ENCODE results near the gene MARK4. TPM values are rescaled to one million over a fixed set of nuclear protein-coding genes. Genes with fewer than 3 reads are reported as not detected.

The MARK4 gene
- polyA plus RNA-seq, 1 donor (not counting 4 experiments of a cell fraction or from before 2014, with no cell fraction given): 19.7 TPM

DNA sequence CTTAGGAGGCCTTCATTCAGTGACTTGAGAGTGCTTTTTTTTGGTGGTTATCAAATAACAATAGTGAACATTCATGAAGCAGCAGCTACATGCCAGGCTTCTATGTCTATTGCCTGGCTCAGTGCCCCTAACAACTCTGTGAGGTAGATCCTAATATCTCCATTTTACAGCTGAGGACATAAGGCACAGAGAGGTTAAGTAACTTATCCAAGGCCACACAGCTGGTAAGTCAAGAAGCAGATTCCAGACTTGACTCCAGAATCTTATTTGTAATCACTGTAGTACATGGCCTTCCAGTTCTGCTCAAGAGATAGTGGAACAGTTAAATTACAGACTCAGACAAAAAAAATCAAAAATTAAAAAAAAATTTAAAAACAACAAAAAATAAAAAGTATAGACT lies 44.8 kb downstream of the MARK4 start:
- peaks cover 23 to 26% of the 10 kb centered on the region in 2 experiments for H3K36me3 ChIP-seq (ENCODE audit: control insufficient read depth in 2 of 2, extremely low read depth in 1 of 2, insufficient read depth in 2 of 2, low read length in 2 of 2)

DNA sequence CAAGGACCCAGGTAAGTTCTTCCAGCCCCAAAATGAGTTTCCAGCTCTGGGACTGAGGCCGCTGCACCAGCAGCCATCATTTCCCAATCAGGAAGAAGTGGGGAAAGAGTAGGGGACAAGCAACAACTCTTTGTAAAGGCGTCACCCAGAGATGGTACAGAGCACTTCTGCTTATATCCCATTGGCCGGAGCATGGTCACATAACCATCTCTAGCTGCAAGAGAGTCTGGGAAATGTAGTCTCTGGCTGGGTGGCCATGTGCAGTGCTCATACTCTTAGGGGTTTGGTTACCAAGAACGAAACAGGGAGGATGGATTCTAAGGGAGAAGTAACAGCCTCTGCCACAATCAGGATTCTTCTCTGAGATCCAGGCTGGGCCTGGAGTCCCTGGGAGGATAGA lies 45.3 kb downstream of the MARK4 start:
- Histone ChIP-seq H3K36me3 (ENCODE audit: control insufficient read depth in 2 of 2, extremely low read depth in 1 of 2, insufficient read depth in 2 of 2, low read length in 2 of 2) (peaks cover 23 to 25% of the 10 kb centered on the region in 2 experiments), H3K9me1 (ENCODE audit: control insufficient read depth, extremely low read depth, insufficient read depth, low read length) (no peaks in the 10 kb centered on the region), H3K9ac (ENCODE audit: control insufficient read depth, extremely low read depth, insufficient read depth, low read length) (no peak overlapping the region), H3K27me3 (ENCODE audit: control insufficient read depth, extremely low read depth, insufficient read depth, low read length) (no peaks in the 10 kb centered on the region), H3K4me2 (ENCODE audit: control insufficient read depth, extremely low read depth, insufficient read depth, low read depth, low read length) (no peak overlapping the region), H4K20me1 (ENCODE audit: control insufficient read depth, extremely low read depth, insufficient read depth, low read length) (no peaks in the 10 kb centered on the region), H3K9me3 (ENCODE audit: control insufficient read depth, low read depth, low read length) (no peaks in the 10 kb centered on the region), H3K79me2 (ENCODE audit: control insufficient read depth, insufficient read depth, low read length) (no peaks in the 10 kb centered on the region), H2AFZ (ENCODE audit: control insufficient read depth, low read length) (no peak overlapping the region), H3K27ac (ENCODE audit: control insufficient read depth, insufficient read depth, low read length) (no peak overlapping the region), H3K4me3 (ENCODE audit: control insufficient read depth in 2 of 3, extremely low read depth in 1 of 3, insufficient read depth in 2 of 3, low read depth in 1 of 3, low read length in 3 of 3) (no peak overlapping the region), H3K4me1 (ENCODE audit: control insufficient read depth, extremely low read depth, insufficient read depth, low read length) (peaks cover 3% of the 10 kb centered on the region)
- FAIRE-seq (no peak), DNase-seq (ENCODE audit: low read depth, low spot score) (no peak)
- dilution Hi-C loops (cut with MboI; ENCODE audit: extremely low pct_ligation_motif_present, low sequenced_read_pairs): no loop called here
- TF ChIP-seq, protein P1, sequence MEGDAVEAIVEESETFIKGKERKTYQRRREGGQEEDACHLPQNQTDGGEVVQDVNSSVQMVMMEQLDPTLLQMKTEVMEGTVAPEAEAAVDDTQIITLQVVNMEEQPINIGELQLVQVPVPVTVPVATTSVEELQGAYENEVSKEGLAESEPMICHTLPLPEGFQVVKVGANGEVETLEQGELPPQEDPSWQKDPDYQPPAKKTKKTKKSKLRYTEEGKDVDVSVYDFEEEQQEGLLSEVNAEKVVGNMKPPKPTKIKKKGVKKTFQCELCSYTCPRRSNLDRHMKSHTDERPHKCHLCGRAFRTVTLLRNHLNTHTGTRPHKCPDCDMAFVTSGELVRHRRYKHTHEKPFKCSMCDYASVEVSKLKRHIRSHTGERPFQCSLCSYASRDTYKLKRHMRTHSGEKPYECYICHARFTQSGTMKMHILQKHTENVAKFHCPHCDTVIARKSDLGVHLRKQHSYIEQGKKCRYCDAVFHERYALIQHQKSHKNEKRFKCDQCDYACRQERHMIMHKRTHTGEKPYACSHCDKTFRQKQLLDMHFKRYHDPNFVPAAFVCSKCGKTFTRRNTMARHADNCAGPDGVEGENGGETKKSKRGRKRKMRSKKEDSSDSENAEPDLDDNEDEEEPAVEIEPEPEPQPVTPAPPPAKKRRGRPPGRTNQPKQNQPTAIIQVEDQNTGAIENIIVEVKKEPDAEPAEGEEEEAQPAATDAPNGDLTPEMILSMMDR (optimal IDR thresholded peaks at IDR 0.05 in 1 of 3, IDR thresholded peaks at IDR 0.05 in 1 of 3, conservative IDR thresholded peaks at IDR 0.05 in 1 of 3; ENCODE audit: extremely low read depth in 1 of 3, insufficient read depth in 2 of 3, low read length in 3 of 3): no peak
- TF ChIP-seq EZH2 (IDR thresholded peaks at IDR 0.05; ENCODE audit: low read length): no peak

More for the DNA sequence above, 44.8 kb downstream of the MARK4 start:
- H3K27me3 ChIP-seq (ENCODE audit: control insufficient read depth, extremely low read depth, insufficient read depth, low read length): no peaks in the 10 kb centered on the region
- H2AFZ ChIP-seq (ENCODE audit: control insufficient read depth, low read length): no peak overlapping the region
- H4K20me1 ChIP-seq (ENCODE audit: control insufficient read depth, extremely low read depth, insufficient read depth, low read length): no peaks in the 10 kb centered on the region
- FAIRE-seq: no peak
- dilution Hi-C loops (cut with MboI; ENCODE audit: extremely low pct_ligation_motif_present, low sequenced_read_pairs): no loop called here
- DNase-seq (ENCODE audit: low read depth, low spot score): no peak
- no peak overlapping the region for H3K4me3 ChIP-seq (ENCODE audit: control insufficient read depth in 2 of 3, extremely low read depth in 1 of 3, insufficient read depth in 2 of 3, low read depth in 1 of 3, low read length in 3 of 3)
- TF ChIP-seq, protein P1 (optimal IDR thresholded peaks at IDR 0.05 in 1 of 3, IDR thresholded peaks at IDR 0.05 in 1 of 3, conservative IDR thresholded peaks at IDR 0.05 in 1 of 3; ENCODE audit: extremely low read depth in 1 of 3, insufficient read depth in 2 of 3, low read length in 3 of 3): no peak
- no peak for TF ChIP-seq EZH2 (IDR thresholded peaks at IDR 0.05; ENCODE audit: low read length)
- H3K9ac ChIP-seq (ENCODE audit: control insufficient read depth, extremely low read depth, insufficient read depth, low read length): no peak overlapping the region
- no peaks in the 10 kb centered on the region for H3K79me2 ChIP-seq (ENCODE audit: control insufficient read depth, insufficient read depth, low read length)
- H3K4me1 ChIP-seq (ENCODE audit: control insufficient read depth, extremely low read depth, insufficient read depth, low read length): peaks cover 3% of the 10 kb centered on the region
- H3K9me1 ChIP-seq (ENCODE audit: control insufficient read depth, extremely low read depth, insufficient read depth, low read length): no peaks in the 10 kb centered on the region
- H3K9me3 ChIP-seq (ENCODE audit: control insufficient read depth, low read depth, low read length): no peaks in the 10 kb centered on the region
- no peak overlapping the region for H3K4me2 ChIP-seq (ENCODE audit: control insufficient read depth, extremely low read depth, insufficient read depth, low read depth, low read length)
- no peak overlapping the region for H3K27ac ChIP-seq (ENCODE audit: control insufficient read depth, insufficient read depth, low read length)
